Transverse colon (tissue), 4 donors: ENCODE results near the gene MAGEA8. TPM values are rescaled to one million over a fixed set of nuclear protein-coding genes. Genes with fewer than 3 reads are reported as not detected.
"Not testable (repeated sequence)": the region's sequence is repeated elsewhere in the genome, so short reads cannot be mapped to it uniquely, and the experiment has no call there.

Experiments
- DNase-seq: peaks from one replicate; pipeline ENCODE4 v3.0.0-alpha.2; 2019
- H3K27ac ChIP-seq, 4 donors: fragments of 200-600 bp; sonication (generic); 2 replicates each; pipeline ENCODE4 v1.5.1; 2016 to 2018; ENCODE audit warnings: inconsistent platforms in 4 of 4
- H3K27me3 ChIP-seq: fragments of 200-600 bp; sonication (generic); 2 replicates; pipeline ENCODE4 v1.5.1; 2017; ENCODE audit warnings: inconsistent platforms
- H3K36me3 ChIP-seq, 4 donors: fragments of 200-600 bp; sonication (generic); 2 replicates each; pipeline ENCODE4 v1.5.1; 2017 to 2019; ENCODE audit warnings: inconsistent platforms in 4 of 4
- H3K4me1 ChIP-seq, 4 donors: fragments of 200-600 bp; sonication (generic); 2 replicates each; pipeline ENCODE4 v1.5.1; 2017 to 2020; ENCODE audit warnings: inconsistent platforms in 4 of 4
- H3K4me3 ChIP-seq, 4 donors: fragments of 200-600 bp; sonication (generic); 1 replicate in 1 of 4; 2 replicates in 3 of 4; pipeline versions ENCODE4 v1.5.1 to v1.6.1; 2017 to 2019; ENCODE audit warnings: inconsistent platforms in 4 of 4
- H3K9me3 ChIP-seq, 2 donors: fragments of 200-600 bp; sonication (generic); 2 replicates each; pipeline ENCODE4 v1.5.1; 2017 to 2019; ENCODE audit warnings: inconsistent platforms in 2 of 2
- WGBS, 2 donors: methylation state at CpG; one replicate each; pipeline ENCODE4 v1.1.5; 2018; ENCODE audit warnings: low coverage in 1 of 2; 5-methylcytosine and 5-hydroxymethylcytosine counted together
- in situ Hi-C, 4 donors: fragments of 200-750 bp; cut with MboI; loops; one replicate each; pipeline versions ENCODE4 v1.15.0 to v1.15.1; 2017; ENCODE audit warnings: low sequenced_read_pairs in 3 of 4, low pct_ligation_motif_present in 1 of 4, low pct_unique_long_range_greater_than_20kb in 1 of 4
- intact Hi-C: fragments of 100-400 bp; cut with DNase I; formaldehyde crosslinking; loops from one replicate; pipeline ENCODE4 v1.15.1; 2023; ENCODE audit warnings: low total_unique reads
- total RNA-seq, 4 donors: library from RNA; depleted of rRNA; stranded (reverse); fragments of >200 nt; gene quantifications; one replicate each; pipeline ENCODE4 v1.1.0, GENCODE V29; 2016

The MAGEA8 gene
- total RNA-seq, 4 donors from 2014 or later, result not detected

DNA sequence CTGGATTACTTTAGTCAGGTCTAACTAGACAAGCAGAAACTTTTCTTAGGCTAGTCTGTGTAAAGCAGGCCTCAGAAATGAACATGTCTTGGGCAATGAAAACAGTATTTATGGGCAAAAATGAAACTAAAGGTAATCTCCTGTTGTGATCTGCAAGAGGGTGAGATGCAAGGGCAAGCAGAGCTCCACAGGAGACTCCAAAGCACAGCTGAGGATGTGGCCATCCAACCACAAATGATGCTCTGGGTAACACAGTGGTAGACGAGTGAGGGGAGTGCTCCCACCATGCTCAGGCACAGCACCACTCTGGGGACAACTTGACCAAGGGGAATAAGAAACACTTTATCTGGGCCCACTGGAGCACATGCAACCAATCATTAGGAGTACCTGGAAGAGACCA is 47.7 kb downstream of the MAGEA8 start:
- WGBS, 2 donors, result no CpG with 5 or more reads among the region's 1 CpG
- intact Hi-C loops, in situ Hi-C loops: not testable (repeated sequence)

DNA sequence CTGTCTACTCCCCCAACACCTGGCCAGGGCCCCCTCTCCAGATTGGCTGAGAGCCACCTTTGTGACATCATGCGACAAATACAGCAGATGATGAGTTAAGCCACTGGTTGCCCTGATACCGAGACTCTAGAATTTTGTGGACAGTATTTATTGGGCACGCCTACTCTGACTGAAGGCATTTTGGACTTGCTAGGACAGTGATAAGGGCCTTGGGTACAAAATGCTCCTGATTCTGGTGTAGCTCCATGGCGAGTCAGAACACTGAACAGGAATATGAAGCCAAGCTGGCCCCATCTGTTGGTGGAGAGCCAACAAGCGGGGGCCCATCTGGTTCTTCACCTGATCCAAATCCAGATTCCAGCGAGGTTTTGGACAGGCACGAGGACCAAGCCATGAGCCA is 48.4 kb downstream of the MAGEA8 start, which contains the start of gene HSFX4:
Gene HSFX4 (plus strand): TSS at position 174 of the 400 bp plus-strand sequence. CDS start 72 bp downstream, at position 246.
- H3K27me3 ChIP-seq, H3K9me3 ChIP-seq, H3K4me1 ChIP-seq, intact Hi-C loops, H3K36me3 ChIP-seq, in situ Hi-C loops, DNase-seq, H3K4me3 ChIP-seq, H3K27ac ChIP-seq: not testable (repeated sequence)
- WGBS, 2 donors, result 72% methylated on average over 2 of the region's 7 CpGs; no CpG with 5 or more reads in 1 of the 2 donors

More for the DNA sequence above, 47.7 kb downstream of the MAGEA8 start:
- H3K4me1 ChIP-seq, H3K36me3 ChIP-seq, DNase-seq, H3K9me3 ChIP-seq, H3K27ac ChIP-seq, H3K27me3 ChIP-seq, H3K4me3 ChIP-seq: not testable (repeated sequence)

DNA sequence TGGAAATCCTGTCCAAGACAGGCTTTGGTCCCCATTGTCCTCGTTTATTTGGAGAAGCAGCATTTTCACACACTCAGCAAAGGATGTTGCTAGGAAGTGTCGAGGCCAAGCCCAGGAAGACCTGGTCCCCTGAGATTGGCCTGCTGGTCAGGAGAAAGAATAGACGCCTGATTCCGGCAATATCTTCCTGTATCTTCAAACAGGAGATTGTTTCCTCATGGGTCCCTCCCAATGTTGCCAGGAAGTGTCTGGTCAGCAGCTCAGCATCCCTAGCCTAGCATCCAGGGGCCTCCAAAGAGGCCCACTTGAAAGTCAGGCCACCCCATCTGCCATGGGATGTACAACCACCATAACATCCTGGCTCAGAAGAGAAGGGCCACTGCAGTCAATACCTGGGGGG is 50.4 kb downstream of the MAGEA8 start:
- in situ Hi-C loops, H3K27ac ChIP-seq, intact Hi-C loops, H3K27me3 ChIP-seq, H3K9me3 ChIP-seq, H3K36me3 ChIP-seq, DNase-seq, H3K4me1 ChIP-seq, H3K4me3 ChIP-seq: not testable (repeated sequence)
- 58% methylated on average over 2 of the region's 4 CpGs; no CpG with 5 or more reads in 1 of the 2 donors for WGBS, 2 donors

DNA sequence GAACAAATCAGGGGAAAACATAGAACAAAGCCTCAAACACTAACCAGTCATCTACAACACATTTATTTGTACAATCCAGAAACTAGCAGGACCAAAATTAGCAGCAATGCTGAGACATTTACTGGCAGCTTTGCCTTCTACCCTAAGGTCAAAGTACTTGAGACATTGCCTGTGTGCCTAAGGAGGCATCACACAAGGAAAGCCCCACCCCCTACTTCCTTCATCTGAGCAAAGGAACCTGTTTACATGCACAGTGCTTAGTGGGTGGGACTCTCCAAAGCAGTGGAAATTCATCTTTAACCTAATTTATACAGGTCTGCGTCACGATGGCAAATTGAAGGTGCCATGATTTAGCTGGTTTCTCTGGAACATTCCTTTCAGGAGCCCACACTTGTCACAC is 51.2 kb downstream of the MAGEA8 start:
- H3K36me3 ChIP-seq, in situ Hi-C loops, H3K4me3 ChIP-seq, H3K27me3 ChIP-seq, H3K9me3 ChIP-seq, DNase-seq, intact Hi-C loops, H3K27ac ChIP-seq, H3K4me1 ChIP-seq: not testable (repeated sequence)
- 94% methylated on average over 2 of the region's 2 CpGs; no CpG with 5 or more reads in 1 of the 2 donors for WGBS, 2 donors

DNA sequence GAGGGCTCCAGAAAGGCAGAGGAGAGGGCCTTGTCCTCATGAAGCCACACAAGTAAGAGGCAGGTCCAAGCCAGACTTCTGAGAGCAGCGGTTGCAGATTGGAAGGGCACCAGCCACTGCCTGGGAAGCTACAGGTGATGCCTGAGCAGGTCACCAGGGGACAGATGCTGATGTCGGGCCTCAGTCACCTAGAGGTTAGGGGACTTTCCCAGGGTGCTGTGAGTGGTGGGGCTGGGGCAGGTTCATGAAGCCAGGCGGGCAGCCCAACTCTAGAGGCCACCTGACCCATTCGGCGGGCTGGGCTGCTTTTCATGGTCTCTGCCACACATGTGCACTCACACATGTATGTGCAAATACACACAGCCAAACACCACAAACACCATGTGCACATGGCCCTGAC is 52.0 kb downstream of the MAGEA8 start:
- H3K4me1 ChIP-seq, H3K27me3 ChIP-seq, H3K36me3 ChIP-seq, DNase-seq, intact Hi-C loops, H3K4me3 ChIP-seq, H3K9me3 ChIP-seq, in situ Hi-C loops, H3K27ac ChIP-seq: not testable (repeated sequence)
- 86% methylated on average over 1 of the region's 5 CpGs; no CpG with 5 or more reads in 1 of the 2 donors for WGBS, 2 donors

DNA sequence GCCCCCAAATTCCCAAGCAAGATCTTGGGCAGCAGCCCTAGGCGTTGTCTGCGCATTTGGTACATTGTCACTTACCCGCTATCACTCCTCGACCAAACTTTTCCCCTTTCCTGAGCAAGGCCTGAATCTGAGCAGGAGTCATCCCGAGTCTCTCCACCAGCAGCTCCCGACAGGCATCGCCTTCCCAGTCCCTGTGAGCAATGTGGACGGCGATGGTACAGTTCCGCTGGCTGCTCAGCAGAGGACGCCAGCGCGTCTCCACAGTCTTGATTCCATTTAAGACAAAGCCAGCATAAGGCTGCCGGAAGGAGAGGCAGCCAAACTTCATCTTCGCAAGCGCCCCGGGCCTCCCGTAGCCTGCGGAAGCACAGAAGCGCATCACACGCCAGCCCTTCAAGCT is 52.6 kb downstream of the MAGEA8 start:
- DNase-seq, H3K4me3 ChIP-seq, H3K36me3 ChIP-seq, H3K27me3 ChIP-seq, H3K4me1 ChIP-seq, in situ Hi-C loops, H3K27ac ChIP-seq, H3K9me3 ChIP-seq, intact Hi-C loops: not testable (repeated sequence)
- 74% methylated on average over 9 of the region's 21 CpGs; no CpG with 5 or more reads in 1 of the 2 donors for WGBS, 2 donors

Other genes starting within 250 kb of the MAGEA8 start
- gene TMEM185A, start 249.4 kb upstream of the MAGEA8 start, total RNA-seq, result 10 to 100 TPM in 2 of 4 donors, 1 to 10 TPM in 2; 2.2 to 26.8 (median 12.0) TPM
- not detected for gene MAGEA11, start 169.1 kb upstream of the MAGEA8 start, total RNA-seq
- 1 to 10 TPM; 1.3 to 7.9 (median 1.8) TPM for gene HSFX1, start 107.1 kb upstream of the MAGEA8 start, total RNA-seq
- gene MAGEA9, start 99.3 kb upstream of the MAGEA8 start, total RNA-seq, result not detected
- gene HSFX4, start 48.4 kb downstream of the MAGEA8 start, total RNA-seq, result not detected
- 10 to 100 TPM; 10.5 to 77.1 (median 30.4) TPM for gene EOLA2, start 57.3 kb downstream of the MAGEA8 start, total RNA-seq